OCI-LY1 (cell line): ENCODE data around the gene PSMA6.

Source experiments
- H2AFZ ChIP-seq: fragments of 200-600 bp; sonication (generic), shearing (Covaris generic); 2 replicates; pipeline ENCODE4 v1.6.0; 2014; ENCODE audit warnings: antibody characterized with exemption, mild to moderate bottlenecking, low read length
- H3F3A ChIP-seq: fragments of 200-600 bp; sonication (generic), shearing (Covaris generic); 2 replicates; pipeline ENCODE4 v1.6.0; 2014; ENCODE audit warnings: mild to moderate bottlenecking, antibody characterized with exemption, low read length, moderate library complexity; ENCODE audit not compliant: insufficient read depth
- H3K27ac ChIP-seq: fragments of 200-600 bp; sonication (generic); 2 replicates; pipeline ENCODE4 v1.5.1; 2014; ENCODE audit warnings: low read length, mixed run types, mild to moderate bottlenecking, low read depth; ENCODE audit not compliant: poor library complexity, severe bottlenecking
- H3K27me3 ChIP-seq: fragments of 200-600 bp; sonication (generic); 2 replicates; pipeline ENCODE4 v1.6.0; 2014; ENCODE audit warnings: antibody characterized with exemption, mild to moderate bottlenecking, low read length, moderate library complexity; ENCODE audit not compliant: insufficient read depth
- H3K36me3 ChIP-seq: fragments of 200-600 bp; sonication (generic); 2 replicates; pipeline ENCODE4 v1.6.1; 2014; ENCODE audit warnings: mild to moderate bottlenecking, antibody characterized with exemption, low read length, moderate library complexity, mixed read lengths; ENCODE audit not compliant: insufficient read depth
- H3K4me1 ChIP-seq: fragments of 200-600 bp; sonication (generic); 2 replicates; pipeline ENCODE4 v1.5.1; 2014; ENCODE audit warnings: mild to moderate bottlenecking, low read length, moderate library complexity; ENCODE audit not compliant: insufficient read depth, severe bottlenecking
- H3K4me2 ChIP-seq: fragments of 200-600 bp; sonication (generic), shearing (Covaris generic); 2 replicates; pipeline ENCODE4 v1.6.1; 2014; ENCODE audit warnings: low read length
- H3K4me3 ChIP-seq: fragments of 200-600 bp; sonication (generic); 2 replicates; pipeline ENCODE4 v1.5.1; 2014; ENCODE audit warnings: low read length, low read depth, mild to moderate bottlenecking, mixed read lengths; ENCODE audit not compliant: poor library complexity, severe bottlenecking
- H3K79me2 ChIP-seq: fragments of 200-600 bp; shearing (Covaris generic); 2 replicates; pipeline ENCODE4 v1.6.1; 2016; ENCODE audit warnings: mixed run types, low read length, mixed read lengths; ENCODE audit not compliant: insufficient read depth
- H3K9ac ChIP-seq: fragments of 200-600 bp; sonication (generic), shearing (Covaris generic); 2 replicates; pipeline ENCODE4 v1.6.1; 2014; ENCODE audit warnings: mild to moderate bottlenecking, low read length, mixed read lengths
- H3K9me2 ChIP-seq: fragments of 200-600 bp; sonication (generic), shearing (Covaris generic); 2 replicates; pipeline ENCODE4 v1.6.1; 2014; ENCODE audit warnings: low read depth, mild to moderate bottlenecking, low read length, mixed read lengths
- H3K9me3 ChIP-seq: fragments of 200-600 bp; shearing (Covaris generic); 2 replicates; pipeline ENCODE4 v1.6.1; 2014; ENCODE audit warnings: low read length, mixed read lengths
- H4K20me1 ChIP-seq: fragments of 200-600 bp; sonication (generic), shearing (Covaris generic); 2 replicates; pipeline ENCODE4 v1.6.0; 2016; ENCODE audit warnings: mild to moderate bottlenecking, low read length; ENCODE audit not compliant: insufficient read depth
- CTCF ChIP-seq: fragments of 200-600 bp; sonication (generic), shearing (Covaris generic); IDR thresholded peaks from 2 replicates; pipeline ENCODE4 v1.5.1; 2017; ENCODE audit warnings: mild to moderate bottlenecking, antibody characterized with exemption, low read length, moderate library complexity, mixed read lengths
- EZH2 ChIP-seq: fragments of 200-600 bp; sonication (generic), shearing (Covaris generic); IDR thresholded peaks from 2 replicates; pipeline ENCODE4 v1.8.0; 2017; ENCODE audit warnings: borderline replicate concordance, mixed run types, mild to moderate bottlenecking, antibody characterized with exemption, low read length, moderate library complexity, mixed read lengths

PSMA6 gene

DNA sequence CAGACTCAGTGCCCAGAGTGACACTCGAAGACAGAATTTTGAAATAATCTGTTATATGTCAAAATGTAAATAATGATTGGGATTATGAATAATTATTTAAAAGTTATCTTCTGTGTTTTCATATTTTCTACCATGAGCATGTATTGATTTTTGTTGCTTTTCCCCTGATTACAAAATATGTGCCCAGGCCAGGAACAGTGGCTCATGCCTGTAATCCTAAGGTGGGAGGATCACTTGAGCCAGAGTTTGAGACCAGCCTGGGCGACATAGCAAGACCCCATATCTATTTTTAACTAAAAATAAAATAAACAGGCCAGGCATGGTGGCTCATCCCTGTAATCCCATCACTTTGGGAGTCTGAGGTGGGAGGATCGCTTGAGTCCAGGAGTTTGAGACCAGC, 13.5 kb downstream of the PSMA6 start:
- Histone ChIP-seq H3K9me3 (no peaks in the 10 kb centered on the region), H3K27me3 (no peaks in the 10 kb centered on the region), H3K79me2 (peaks cover 75% of the 10 kb centered on the region), H4K20me1 (peaks cover 3% of the 10 kb centered on the region), H2AFZ (no peak overlapping the region), H3K9ac (no peak overlapping the region), H3K4me2 (no peak overlapping the region), H3K4me1 (peaks cover 10% of the 10 kb centered on the region), H3K4me3 (no peak overlapping the region), H3K9me2 (no peaks in the 10 kb centered on the region), H3K36me3 (peaks cover 61% of the 10 kb centered on the region), H3F3A (no peaks in the 10 kb centered on the region), H3K27ac (no peak overlapping the region)
- TF ChIP-seq CTCF (no peak), EZH2 (no peak)

DNA sequence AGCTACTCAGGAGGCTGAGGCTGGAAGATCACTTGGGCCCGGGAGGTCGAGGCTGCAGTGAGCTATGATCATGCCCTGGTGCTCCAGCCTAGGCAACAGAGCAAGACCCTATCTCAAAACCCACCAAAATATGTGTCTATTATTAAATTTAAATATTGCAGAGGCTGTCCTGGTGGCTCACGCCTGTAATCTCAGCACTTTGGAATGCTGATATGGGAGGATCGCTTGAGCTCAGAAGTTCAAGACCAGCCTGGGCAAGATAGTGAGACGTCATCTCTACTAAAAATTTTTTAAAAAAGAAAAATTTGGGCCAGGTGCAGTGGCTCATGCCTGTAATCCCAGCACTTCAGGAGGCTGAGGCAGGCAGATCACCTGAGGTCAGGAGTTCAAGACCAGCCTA, 13.9 kb downstream of the PSMA6 start:
- H3K27me3 ChIP-seq: no peaks in the 10 kb centered on the region
- no peak overlapping the region for H3K4me3 ChIP-seq
- peaks cover 65% of the 10 kb centered on the region for H3K36me3 ChIP-seq
- H4K20me1 ChIP-seq: no peaks in the 10 kb centered on the region
- no peak overlapping the region for H3K4me2 ChIP-seq
- H3K9ac ChIP-seq: no peak overlapping the region
- H3K4me1 ChIP-seq: peaks cover 5% of the 10 kb centered on the region
- H3K9me2 ChIP-seq: no peaks in the 10 kb centered on the region
- no peaks in the 10 kb centered on the region for H3K9me3 ChIP-seq
- no peaks in the 10 kb centered on the region for H3F3A ChIP-seq
- H2AFZ ChIP-seq: no peak overlapping the region
- no peak overlapping the region for H3K27ac ChIP-seq
- TF ChIP-seq CTCF: no peak
- TF ChIP-seq EZH2: no peak
- H3K79me2 ChIP-seq: peaks cover 70% of the 10 kb centered on the region

DNA sequence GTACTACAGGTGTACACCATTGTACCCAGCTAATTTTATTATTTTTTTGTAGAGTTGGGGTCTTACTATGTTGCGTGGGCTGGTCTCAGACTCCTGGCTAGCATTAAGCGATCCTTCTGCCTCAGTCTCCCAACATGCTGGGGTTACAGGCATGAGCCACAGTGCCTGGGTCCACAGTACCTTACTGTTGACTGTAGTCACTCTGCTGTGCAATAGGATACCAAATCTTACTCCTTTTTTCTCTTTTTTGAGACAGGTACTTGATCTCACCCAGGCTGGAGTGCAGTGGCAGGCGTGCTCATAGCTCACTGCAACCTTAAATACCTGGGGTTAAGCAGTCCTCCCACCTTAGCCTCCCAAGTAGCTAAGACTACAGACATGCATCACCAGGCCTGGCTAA, 25.6 kb downstream of the PSMA6 start:
- H3K9ac ChIP-seq: no peak overlapping the region
- no peaks in the 10 kb centered on the region for H4K20me1 ChIP-seq
- H3K4me2 ChIP-seq: no peak overlapping the region
- H3K27me3 ChIP-seq: no peaks in the 10 kb centered on the region
- H3K9me3 ChIP-seq: no peaks in the 10 kb centered on the region
- peaks cover 53% of the 10 kb centered on the region for H3K36me3 ChIP-seq
- no peak overlapping the region for H2AFZ ChIP-seq
- no peaks in the 10 kb centered on the region for H3K9me2 ChIP-seq
- H3K4me3 ChIP-seq: no peak overlapping the region
- no peaks in the 10 kb centered on the region for H3F3A ChIP-seq
- H3K4me1 ChIP-seq: no peaks in the 10 kb centered on the region
- no peak overlapping the region for H3K27ac ChIP-seq
- H3K79me2 ChIP-seq: no peaks in the 10 kb centered on the region
- TF ChIP-seq EZH2 (no peak), CTCF (no peak)
